K562 (cell line): ENCODE measurements around the gene SDK1. TPM values are rescaled to one million over a fixed set of nuclear protein-coding genes. Genes with fewer than 3 reads are reported as not detected.

Experiments used
- ATAC-seq: fragments of 200-7000 bp; cut with Tn5 transposase; 3 replicates; pipeline ENCODE4 v1.9.1; 2020; ENCODE audit warnings: moderate library complexity
- BruUV-seq: library from RNA; stranded (reverse); fragments of 400-500 nt; replicated peaks from 2 replicates; lab custom pipeline; 2021; lab: Mats Ljungman, UMichigan
- CTCF ChIA-PET: fragments of 300-600 bp; formaldehyde crosslinking; extraction: SDS; loops from one replicate; lab custom pipeline; 2021; ENCODE audit warnings: low intra/inter-chr PET ratio; lab: Yijun Ruan, JAX
- POLR2A ChIA-PET: fragments of 300-600, 350-650 bp; sonication (Branson Sonifier 250); formaldehyde crosslinking; extraction: SDS; loops from one replicate; lab custom pipeline; 2021; ENCODE audit warnings: antibody characterized with exemption, inconsistent platforms; lab: Yijun Ruan, JAX
- DNase-seq, 4 experiments: peaks; one replicate each; pipeline versions ENCODE4 v3.0.0 to v3.0.0-alpha.2; 2011 to 2018; ENCODE audit warnings: low spot score in 3 of 4, mixed read lengths in 3 of 4; ENCODE audit errors: extremely low read depth in 1 of 4
- FAIRE-seq: peaks from 2 replicates; lab custom pipeline; 2011; peaks lifted over from hg19 to GRCh38; lab: Jason Lieb, UNC
- H2AFZ ChIP-seq: 2 replicates; pipeline ENCODE4 v1.6.0; 2011; ENCODE audit warnings: low read depth, low read length, control low read depth, inconsistent platforms
- H3K27ac ChIP-seq: fragments of 200-600 bp; 3 replicates; pipeline ENCODE4 v1.8.0; 2011; ENCODE audit warnings: low read depth, mild to moderate bottlenecking, control low read depth, inconsistent platforms, low read length, moderate library complexity, mixed read lengths; ENCODE audit errors: extremely low read depth
- H3K27me3 ChIP-seq, 2 experiments: fragments of 300-600 bp in 1 of 2; 2 replicates in 1 of 2; 3 replicates in 1 of 2; pipeline versions ENCODE4 v1.6.0 to v1.8.0; 2011; ENCODE audit warnings: inconsistent platforms in 2 of 2, low read length in 2 of 2, mild to moderate bottlenecking in 1 of 2, mixed read lengths in 1 of 2, moderate library complexity in 1 of 2; ENCODE audit not compliant: control insufficient read depth in 2 of 2, insufficient read depth in 2 of 2
- H3K36me3 ChIP-seq: fragments of 300-600 bp; 3 replicates; pipeline ENCODE4 v1.8.0; 2011; ENCODE audit warnings: mild to moderate bottlenecking, low read length, inconsistent platforms; ENCODE audit not compliant: control insufficient read depth, insufficient read depth
- H3K4me1 ChIP-seq, 2 experiments: fragments of 200-600 bp in 1 of 2; replicated peaks in 1 of 2; 2 replicates in 1 of 2; 3 replicates in 1 of 2; pipeline versions ENCODE4 v1.5.1 to v1.8.0; 2011; ENCODE audit warnings: inconsistent platforms in 2 of 2, low read length in 2 of 2, mild to moderate bottlenecking in 1 of 2, mixed read lengths in 1 of 2, moderate library complexity in 1 of 2; ENCODE audit not compliant: control insufficient read depth in 2 of 2, insufficient read depth in 2 of 2
- H3K4me2 ChIP-seq: 2 replicates; pipeline ENCODE4 v1.6.1; 2011; ENCODE audit warnings: low read length, control low read depth, inconsistent platforms, mixed read lengths; ENCODE audit not compliant: insufficient read depth
- H3K4me3 ChIP-seq: fragments of 200-600 bp; sonication (generic), shearing (Covaris generic); 2 replicates; pipeline ENCODE4 v1.5.1; 2016; ENCODE audit warnings: control low read depth, inconsistent platforms
- H3K79me2 ChIP-seq: fragments of 200-600 bp; 3 replicates; pipeline ENCODE4 v1.8.0; 2011; ENCODE audit warnings: low read length, inconsistent platforms; ENCODE audit not compliant: control insufficient read depth, insufficient read depth
- H3K9ac ChIP-seq, 2 experiments: 2 replicates each; pipeline versions ENCODE4 v1.6.0 to v1.6.1; 2011; ENCODE audit warnings: low read depth in 2 of 2, low read length in 2 of 2, control low read depth in 1 of 2, inconsistent platforms in 1 of 2, mild to moderate bottlenecking in 1 of 2, mixed read lengths in 1 of 2; ENCODE audit not compliant: insufficient read depth in 1 of 2
- H3K9me1 ChIP-seq: one replicate; pipeline ENCODE4 v1.6.0; 2011; ENCODE audit warnings: inconsistent platforms, mild to moderate bottlenecking, low read length, moderate library complexity; ENCODE audit not compliant: control insufficient read depth, insufficient read depth
- H3K9me3 ChIP-seq: replicated peaks from 2 replicates; pipeline ENCODE4 v1.5.1; 2011; ENCODE audit warnings: low read depth, low read length, inconsistent platforms; ENCODE audit not compliant: control insufficient read depth, insufficient read depth
- H4K20me1 ChIP-seq: replicated peaks from 2 replicates; pipeline ENCODE4 v1.6.1; 2011; ENCODE audit warnings: low read length, inconsistent platforms, mixed read lengths; ENCODE audit not compliant: control insufficient read depth, insufficient read depth
- CHCHD3 ChIP-seq: fragments of 250-450 bp; sonication (Bioruptor Pico); IDR thresholded peaks from 2 replicates; pipeline ENCODE4 v2.1.2; 2022; ENCODE audit warnings: mild to moderate bottlenecking
- DIDO1 ChIP-seq: fragments of 450-650 bp; IDR thresholded peaks from 2 replicates; pipeline ENCODE4 v1.6.1; 2016; ENCODE audit warnings: low read depth, missing biosample characterization, missing genetic modification characterization
- EP400 ChIP-seq: fragments of 450-650 bp; IDR thresholded peaks from 2 replicates; pipeline ENCODE4 v1.6.1; 2017; ENCODE audit warnings: antibody characterized with exemption, mild to moderate bottlenecking, moderate library complexity
- FOXJ3 ChIP-seq: sonication (generic); formaldehyde crosslinking; IDR thresholded peaks from 2 replicates; pipeline ENCODE4 v1.4.0; 2020; ENCODE audit warnings: mild to moderate bottlenecking, missing genetic modification reagents
- MBD1 ChIP-seq: fragments of 250-450 bp; sonication (Bioruptor Pico); IDR thresholded peaks from 2 replicates; pipeline ENCODE4 v1.8.0; 2022; ENCODE audit warnings: inconsistent platforms
- PBX2 ChIP-seq, 2 experiments: IDR thresholded peaks in 1 of 2; conservative IDR thresholded peaks in 1 of 2; 2 replicates each; pipeline ENCODE4 v1.6.1; 2016; ENCODE audit warnings: low read depth in 2 of 2, mild to moderate bottlenecking in 1 of 2, missing compliant biosample characterization in 1 of 2, missing genetic modification characterization in 1 of 2, moderate library complexity in 1 of 2
- SMARCA4 ChIP-seq: fragments of 450-650 bp; IDR thresholded peaks from 2 replicates; pipeline ENCODE4 v1.6.1; 2016
- STAT5B ChIP-seq: fragments of 250-450 bp; sonication (Bioruptor Pico); IDR thresholded peaks from 2 replicates; pipeline ENCODE4 v1.8.0; 2021; ENCODE audit warnings: mild to moderate bottlenecking, inconsistent platforms
- ZNF165 ChIP-seq: fragments of 250-450 bp; sonication (Bioruptor Pico); IDR thresholded peaks from 2 replicates; pipeline ENCODE4 v1.4.0; 2020; ENCODE audit warnings: borderline replicate concordance
- ZNF668 ChIP-seq: fragments of 250-450 bp; sonication (Bioruptor Pico); IDR thresholded peaks from 2 replicates; pipeline ENCODE4 v1.8.0; 2022; ENCODE audit warnings: mild to moderate bottlenecking, inconsistent platforms
- ZNF77 ChIP-seq: fragments of 250-450 bp; sonication (Bioruptor Pico); IDR thresholded peaks from 2 replicates; pipeline ENCODE4 v1.5.0; 2020
- WGBS: fragments of 100-300 bp; shearing (Covaris generic); methylation state at CpG from one replicate; pipeline ENCODE4 v1.1.6; 2016; ENCODE audit warnings: low coverage, mixed read lengths; ENCODE audit not compliant: insufficient coverage; ENCODE audit errors: missing lambda C conversion rate; 5-methylcytosine and 5-hydroxymethylcytosine counted together
- in situ Hi-C: fragments of 300-500 bp; cut with MboI; formaldehyde crosslinking; loops from 4 replicates; pipeline ENCODE4 v1.15.0; 2018; ENCODE audit warnings: inconsistent platforms, mixed read lengths
- intact Hi-C: fragments of 100-400 bp; cut with micrococcal nuclease; formaldehyde crosslinking; loops from 2 replicates; pipeline ENCODE4 v1.14.2; 2022
- polyA plus RNA-seq, 8 experiments: library from polyadenylated mRNA; depleted of rRNA in 4 of 8; stranded (reverse) in 5 of 8; unstranded in 3 of 8; fragments of >200 nt; fragmentation: Nextera tagmentation in 2 of 8; fragmentation: Illumina TruSeq in 1 of 8; extraction: Ambion mirVana in 2 of 8; extraction: Trizol in 1 of 8; gene quantifications; 2 replicates each; pipeline versions ENCODE4 v1.2.1 to v1.2.3, GENCODE V29; 2011 to 2014; ENCODE audit warnings: inconsistent platforms in 1 of 8, missing spikeins in 1 of 8
- total RNA-seq, 7 experiments: library from RNA; depleted of rRNA in 6 of 7; stranded (reverse); fragments of >200 nt in 6 of 7; fragmentation: Illumina TruSeq in 2 of 7; extraction: Trizol in 2 of 7; gene quantifications; 2 replicates each; pipeline versions ENCODE4 v1.2.1 to v1.2.3, GENCODE V29; 2011 to 2021; ENCODE audit warnings: low replicate concordance in 1 of 7

SDK1 gene
- total and polyA plus RNA-seq, 9 of the 15 experiments (the other 6 are each of a cell fraction or from before 2014, with no cell fraction given), result 0.16 TPM; not detected in 8

GRCh38 chr7:4079956-4080355, 778.9 kb downstream of the SDK1 start:
- CTCF ChIA-PET, result no interaction called here
- TF ChIP-seq FOXJ3 (CRISPR knock-in tag) (no peak), PBX2 (CRISPR knock-in tag; IDR thresholded peaks at IDR 0.05; ENCODE audit: low read depth) (no peak), PBX2 (tag; conservative IDR thresholded peaks at IDR 0.05; ENCODE audit: low read depth) (no peak), DIDO1 (tag) (no peak), ZNF77 (CRISPR knock-in tag) (no peak), STAT5B (CRISPR knock-in tag) (no peak), MBD1 (CRISPR knock-in tag) (no peak), ZNF165 (CRISPR knock-in tag) (no peak), CHCHD3 (CRISPR knock-in tag) (no peak), ZNF668 (no peak), EP400 (no peak), SMARCA4 (no peak)
- H3K79me2 ChIP-seq, result no peaks in the 10 kb centered on the region
- H3K36me3 ChIP-seq, result no peaks in the 10 kb centered on the region
- no peaks in the 10 kb centered on the region for H3K9me3 ChIP-seq
- BruUV-seq, result no TSS peak
- no peaks in the 10 kb centered on the region for H3K9me1 ChIP-seq
- FAIRE-seq (no peak), DNase-seq (no peak), ATAC-seq (no peak)
- POLR2A ChIA-PET, result interaction anchor here (0.7 kb wide), 1 partner anchor 43 kb away, joined by 3 read pairs; no protein-coding TSS in a partner anchor
- H3K27ac ChIP-seq, result no peak overlapping the region
- peaks cover 3 to 32% of the 10 kb centered on the region in 2 experiments; a peak in 3 of 5 replicates for H3K27me3 ChIP-seq
- H3K4me1 ChIP-seq, result no peaks in the 10 kb centered on the region
- H3K9ac ChIP-seq, result no peak overlapping the region
- no peak overlapping the region for H3K4me3 ChIP-seq
- H3K4me2 ChIP-seq, result no peak overlapping the region
- no peak overlapping the region for H2AFZ ChIP-seq
- intact Hi-C loops, result no loop called here
- 0% methylated on average over 10 of the region's 13 CpGs for WGBS
- no peaks in the 10 kb centered on the region for H4K20me1 ChIP-seq
- in situ Hi-C loops, result no loop called here
